Activated CD8-positive, alpha-beta memory T cell treated with anti-CD3 and anti-CD28 coated beads for 4 hours (primary cell): ENCODE measurements around the gene PPP5C.
A peak's percentile ranks its signal among the peaks of the same experiment; 100 is the strongest.
"Not testable (repeated sequence)": the region's sequence is repeated elsewhere in the genome, so short reads cannot be mapped to it uniquely, and the experiment has no call there.

Experiments
- DNase-seq, 2 donors: peaks; one replicate each; pipeline ENCODE4 v3.0.0-alpha.2; 2020; ENCODE audit warnings: low read depth in 2 of 2

Gene PPP5C, protein sequence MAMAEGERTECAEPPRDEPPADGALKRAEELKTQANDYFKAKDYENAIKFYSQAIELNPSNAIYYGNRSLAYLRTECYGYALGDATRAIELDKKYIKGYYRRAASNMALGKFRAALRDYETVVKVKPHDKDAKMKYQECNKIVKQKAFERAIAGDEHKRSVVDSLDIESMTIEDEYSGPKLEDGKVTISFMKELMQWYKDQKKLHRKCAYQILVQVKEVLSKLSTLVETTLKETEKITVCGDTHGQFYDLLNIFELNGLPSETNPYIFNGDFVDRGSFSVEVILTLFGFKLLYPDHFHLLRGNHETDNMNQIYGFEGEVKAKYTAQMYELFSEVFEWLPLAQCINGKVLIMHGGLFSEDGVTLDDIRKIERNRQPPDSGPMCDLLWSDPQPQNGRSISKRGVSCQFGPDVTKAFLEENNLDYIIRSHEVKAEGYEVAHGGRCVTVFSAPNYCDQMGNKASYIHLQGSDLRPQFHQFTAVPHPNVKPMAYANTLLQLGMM

DNA sequence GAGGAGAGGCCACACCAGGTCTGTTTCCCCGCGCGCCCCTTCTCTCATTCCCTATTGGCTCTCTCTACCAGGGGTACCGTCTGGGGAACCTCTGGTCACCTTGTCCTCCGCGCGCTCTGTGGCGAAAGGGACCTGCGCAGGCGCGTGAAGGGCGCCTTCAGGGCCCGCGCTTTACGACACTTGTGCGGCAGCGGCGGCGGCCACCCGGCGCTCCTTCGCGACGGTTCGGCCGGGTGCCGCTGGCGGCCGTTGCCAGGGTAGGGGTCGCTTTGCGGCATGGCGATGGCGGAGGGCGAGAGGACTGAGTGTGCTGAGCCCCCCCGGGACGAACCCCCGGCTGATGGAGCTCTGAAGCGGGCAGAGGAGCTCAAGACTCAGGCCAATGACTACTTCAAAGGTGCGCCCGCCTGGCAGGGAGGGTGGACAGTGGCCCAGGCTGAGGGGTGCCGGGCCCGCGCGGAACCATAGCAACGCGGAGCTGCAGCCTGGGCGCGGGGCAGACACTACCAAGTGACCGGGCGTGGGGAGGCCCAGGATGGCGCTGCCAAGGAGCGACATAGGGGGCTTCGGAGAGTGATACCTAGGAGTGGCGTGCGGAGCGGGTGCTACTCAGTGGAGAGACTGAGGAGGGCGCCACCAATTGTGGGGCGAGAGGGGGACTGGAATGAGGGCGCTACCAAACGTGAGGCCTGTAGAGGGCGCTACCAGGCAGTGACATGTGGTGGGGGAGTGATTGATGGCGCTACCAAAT lies at the start of gene PPP5C:
PPP5C (plus strand) TSS at position 267 of the 751 bp plus-strand sequence; CDS start at position 277, 10 bp downstream.
- peak; percentile 68 to 71 for DNase-seq

DNA sequence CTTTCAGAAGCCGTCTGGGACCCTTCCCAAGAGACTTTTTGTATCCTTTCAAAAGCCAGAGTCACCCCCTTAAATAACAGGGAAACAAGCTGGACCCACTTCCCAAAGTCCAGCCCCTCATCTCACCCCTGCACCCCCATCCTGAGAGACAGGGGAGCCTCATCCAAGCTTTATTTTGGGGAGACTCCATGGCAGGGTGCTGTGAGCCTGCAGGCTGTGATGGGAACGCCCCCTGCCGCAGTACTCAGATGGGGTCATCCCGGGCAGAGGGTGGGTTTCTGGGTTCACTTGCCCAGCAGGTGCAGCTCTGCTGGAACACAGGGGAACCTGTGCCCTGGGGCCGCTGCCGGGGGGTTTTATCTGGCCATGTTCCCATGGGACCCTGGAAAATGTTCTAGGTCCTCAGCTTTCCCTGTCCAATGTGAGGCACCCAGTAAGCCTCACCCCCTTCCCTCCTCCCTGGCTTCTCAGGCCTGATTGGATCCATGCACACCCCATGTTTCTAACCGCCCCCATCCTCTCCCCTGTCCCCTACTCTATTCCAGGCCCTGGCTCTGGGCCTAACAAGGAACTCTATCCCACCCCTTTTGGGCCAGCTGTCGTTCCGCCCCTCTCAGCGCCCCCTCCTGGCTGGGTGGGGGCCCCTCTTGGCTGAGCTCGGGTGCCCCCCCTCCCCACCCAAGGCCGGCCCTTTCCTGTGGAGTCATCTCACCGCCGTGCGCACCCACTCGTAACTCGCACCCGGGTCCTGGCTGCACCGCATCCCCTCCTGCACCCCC lies 49.0 kb upstream of the PPP5C start:
- DNase-seq: no peak

DNA sequence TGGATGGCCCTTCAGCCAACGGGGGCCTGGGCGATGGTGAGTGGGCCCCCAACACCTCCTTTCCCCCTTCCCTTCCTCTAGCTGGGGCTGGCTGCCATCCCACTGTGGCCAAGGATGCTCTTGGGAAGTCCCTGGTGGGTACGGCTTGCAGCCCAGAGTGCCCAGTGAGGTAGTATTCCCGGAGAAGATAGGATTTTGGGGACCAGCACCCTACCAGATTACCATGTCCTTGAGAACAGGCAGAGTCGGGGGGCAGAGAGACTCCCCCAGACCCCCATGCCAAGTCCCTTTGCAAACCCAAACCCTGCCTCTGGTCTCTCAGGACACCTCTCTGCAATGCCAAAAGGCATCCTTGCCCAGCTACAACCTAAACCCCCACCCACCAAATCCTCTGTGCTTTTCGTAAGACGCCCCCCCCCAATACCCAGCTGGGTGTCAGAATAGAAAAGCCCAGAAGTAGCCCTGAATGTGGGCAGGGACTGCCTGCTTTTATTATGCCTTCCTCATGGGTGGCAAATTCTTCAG lies 48.3 kb upstream of the PPP5C start:
- DNase-seq: no peak

DNA sequence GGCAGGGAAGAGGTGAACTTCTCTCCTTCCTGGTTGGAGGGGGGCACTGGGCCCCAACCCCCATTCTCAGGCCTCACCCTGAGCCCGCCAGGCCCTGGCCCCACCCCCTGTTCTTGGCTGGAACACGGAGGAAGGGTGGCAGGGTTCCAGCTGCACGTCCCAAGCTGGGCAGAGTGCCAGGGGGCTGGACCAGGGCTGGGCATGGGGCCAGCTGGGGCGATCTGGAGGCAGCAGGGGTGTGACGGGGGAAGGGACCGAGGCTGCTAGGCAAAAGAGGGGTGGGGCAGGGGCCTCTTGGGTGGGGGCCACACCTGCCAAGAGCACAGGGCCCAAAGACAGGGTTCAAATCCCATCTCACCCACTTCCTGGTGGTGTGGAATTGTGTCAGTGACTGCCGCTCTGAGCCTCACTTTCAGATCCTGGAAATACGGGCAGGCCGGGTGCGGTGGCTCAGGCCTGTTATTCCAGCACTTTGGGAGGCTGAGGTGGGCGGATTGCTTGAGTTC lies 47.8 kb upstream of the PPP5C start:
- DNase-seq: no peak

DNA sequence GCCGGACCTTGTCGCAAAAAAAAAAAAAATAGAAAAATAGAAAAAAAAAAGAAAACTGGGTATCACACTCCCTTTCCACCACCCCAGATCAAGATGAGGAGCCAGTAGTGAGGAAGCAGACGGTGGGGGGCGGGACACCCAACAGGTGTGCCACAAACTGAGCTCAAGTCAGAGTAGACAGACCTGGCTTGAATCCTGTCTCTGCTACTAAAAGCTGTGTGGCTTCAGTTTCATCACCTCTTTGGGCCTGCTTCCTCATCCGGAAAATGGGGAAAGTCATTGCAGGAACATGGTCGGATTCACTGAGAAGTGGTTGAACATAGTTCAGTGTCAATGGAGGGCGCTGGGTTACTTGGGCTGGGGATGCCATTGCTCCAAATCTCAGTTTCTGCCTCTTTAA lies 47.2 kb upstream of the PPP5C start:
- DNase-seq: no peak

DNA sequence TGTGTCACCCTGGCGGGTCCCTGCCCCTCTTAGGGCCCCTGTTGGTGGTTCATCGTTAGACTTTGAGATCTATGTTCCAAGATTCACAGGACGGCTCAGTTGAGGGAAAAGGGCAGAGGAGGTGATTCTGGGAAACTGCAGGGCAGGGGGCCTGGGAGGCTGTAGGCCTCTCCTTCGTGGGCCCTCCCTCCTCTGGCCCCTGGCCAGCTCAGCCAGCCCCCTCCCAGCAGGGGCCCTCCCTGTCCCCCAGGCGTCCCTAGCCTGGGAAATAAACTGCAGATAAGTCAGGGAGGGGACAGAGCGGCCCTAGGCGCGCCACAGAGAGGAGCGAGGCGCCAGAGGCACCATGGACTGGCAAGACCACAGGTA lies 43.6 kb upstream of the PPP5C start:
- no peak for DNase-seq

DNA sequence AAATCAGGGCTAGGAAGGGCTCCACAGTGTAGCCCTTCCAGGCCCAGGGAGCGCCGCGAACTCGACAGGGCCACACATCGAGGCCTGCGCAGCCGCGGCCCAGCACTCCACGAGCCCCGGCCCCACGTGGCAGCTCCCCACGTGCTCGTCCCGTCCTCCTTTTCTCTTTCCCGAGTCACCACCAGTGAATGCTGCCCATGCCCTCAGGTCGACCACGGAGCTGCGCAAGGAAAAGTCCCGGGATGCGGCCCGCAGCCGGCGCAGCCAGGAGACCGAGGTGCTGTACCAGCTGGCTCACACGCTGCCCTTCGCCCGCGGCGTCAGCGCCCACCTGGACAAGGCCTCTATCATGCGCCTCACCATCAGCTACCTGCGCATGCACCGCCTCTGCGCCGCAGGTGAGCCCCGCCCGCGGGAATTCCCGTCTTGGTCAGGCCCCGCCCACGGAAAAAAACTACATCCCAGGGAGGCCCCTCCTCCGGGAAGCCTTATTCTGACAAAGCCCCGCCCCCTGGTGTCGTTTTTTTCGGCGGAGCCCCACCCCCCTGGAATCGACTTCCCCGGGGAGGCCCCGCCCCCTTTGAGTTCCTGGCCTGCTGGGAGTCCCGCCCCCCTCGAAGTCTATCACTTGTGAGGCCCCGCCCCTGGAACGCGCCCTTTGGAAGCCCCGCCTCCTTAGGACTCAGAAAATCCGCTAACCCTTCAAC lies 43.0 kb upstream of the PPP5C start:
- DNase-seq: no peak

DNA sequence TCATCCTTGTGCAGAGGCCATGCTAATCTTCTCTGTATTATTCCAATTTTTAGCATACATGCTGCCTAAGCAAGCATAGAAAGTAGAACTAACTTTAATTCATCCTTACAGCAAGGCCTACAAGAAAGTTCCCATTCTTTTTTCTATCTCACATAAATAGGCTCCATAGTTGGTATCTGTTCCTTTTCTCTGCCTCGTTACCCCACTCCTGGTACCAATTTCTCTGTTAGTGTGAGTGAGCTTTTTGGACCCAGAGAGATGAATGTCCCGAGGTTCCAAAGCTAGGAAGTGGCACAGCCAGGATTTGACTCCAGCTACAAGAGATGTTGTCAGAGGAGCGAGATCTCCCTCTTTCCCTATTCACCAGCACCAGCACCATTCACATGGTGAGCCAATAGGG lies 40.4 kb upstream of the PPP5C start:
- DNase-seq: no peak

DNA sequence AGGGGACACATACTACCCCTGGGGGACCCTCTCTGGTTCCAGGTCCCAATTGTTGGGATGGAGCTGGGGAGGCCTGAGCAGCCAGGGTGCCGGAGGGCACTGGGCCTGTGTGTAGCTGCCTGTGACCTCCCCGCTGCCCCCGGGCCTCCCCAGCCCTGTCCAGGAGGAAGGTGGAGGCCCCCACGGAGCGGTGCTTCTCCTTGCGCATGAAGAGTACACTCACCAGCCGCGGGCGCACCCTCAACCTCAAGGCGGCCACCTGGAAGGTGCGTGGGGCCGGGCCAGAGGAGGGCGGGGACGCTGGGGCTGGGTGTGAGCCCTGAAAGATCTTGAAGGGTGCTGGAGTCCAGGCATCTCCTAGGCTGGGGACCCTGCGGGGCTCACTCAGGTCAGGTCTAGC lies 38.4 kb upstream of the PPP5C start:
- no peak for DNase-seq

DNA sequence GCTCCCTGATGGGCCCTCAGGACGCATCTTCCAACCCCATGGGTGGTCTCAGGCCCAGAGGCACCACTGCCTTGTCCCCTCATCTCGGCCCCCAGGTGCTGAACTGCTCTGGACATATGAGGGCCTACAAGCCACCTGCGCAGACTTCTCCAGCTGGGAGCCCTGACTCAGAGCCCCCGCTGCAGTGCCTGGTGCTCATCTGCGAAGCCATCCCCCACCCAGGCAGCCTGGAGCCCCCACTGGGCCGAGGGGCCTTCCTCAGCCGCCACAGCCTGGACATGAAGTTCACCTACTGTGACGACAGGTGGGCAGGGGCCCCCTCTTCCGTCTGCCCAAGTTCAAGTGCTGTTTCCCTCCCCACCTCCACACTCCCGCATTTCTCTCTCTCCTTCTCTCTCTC lies 37.8 kb upstream of the PPP5C start:
- DNase-seq: no peak

DNA sequence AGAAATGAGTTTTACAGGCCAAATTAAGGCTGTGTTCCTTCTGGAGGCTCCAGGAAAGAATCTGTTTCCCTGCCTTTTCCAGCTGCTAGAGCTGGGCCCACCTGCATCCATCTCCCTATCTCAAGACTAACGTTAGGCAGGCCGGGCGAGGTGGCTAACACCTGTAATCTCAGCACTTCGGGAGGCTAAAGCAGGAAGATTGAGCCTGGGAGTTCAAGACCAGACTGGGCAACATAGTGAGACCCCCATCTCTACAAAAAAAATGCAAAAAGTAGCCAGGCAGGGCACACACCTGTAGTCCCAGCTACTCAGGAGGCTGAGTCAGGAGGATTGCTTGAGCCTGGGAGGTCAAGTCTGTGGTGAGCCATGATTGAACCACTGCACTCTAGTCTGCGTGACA lies 35.4 kb upstream of the PPP5C start:
- no peak for DNase-seq

DNA sequence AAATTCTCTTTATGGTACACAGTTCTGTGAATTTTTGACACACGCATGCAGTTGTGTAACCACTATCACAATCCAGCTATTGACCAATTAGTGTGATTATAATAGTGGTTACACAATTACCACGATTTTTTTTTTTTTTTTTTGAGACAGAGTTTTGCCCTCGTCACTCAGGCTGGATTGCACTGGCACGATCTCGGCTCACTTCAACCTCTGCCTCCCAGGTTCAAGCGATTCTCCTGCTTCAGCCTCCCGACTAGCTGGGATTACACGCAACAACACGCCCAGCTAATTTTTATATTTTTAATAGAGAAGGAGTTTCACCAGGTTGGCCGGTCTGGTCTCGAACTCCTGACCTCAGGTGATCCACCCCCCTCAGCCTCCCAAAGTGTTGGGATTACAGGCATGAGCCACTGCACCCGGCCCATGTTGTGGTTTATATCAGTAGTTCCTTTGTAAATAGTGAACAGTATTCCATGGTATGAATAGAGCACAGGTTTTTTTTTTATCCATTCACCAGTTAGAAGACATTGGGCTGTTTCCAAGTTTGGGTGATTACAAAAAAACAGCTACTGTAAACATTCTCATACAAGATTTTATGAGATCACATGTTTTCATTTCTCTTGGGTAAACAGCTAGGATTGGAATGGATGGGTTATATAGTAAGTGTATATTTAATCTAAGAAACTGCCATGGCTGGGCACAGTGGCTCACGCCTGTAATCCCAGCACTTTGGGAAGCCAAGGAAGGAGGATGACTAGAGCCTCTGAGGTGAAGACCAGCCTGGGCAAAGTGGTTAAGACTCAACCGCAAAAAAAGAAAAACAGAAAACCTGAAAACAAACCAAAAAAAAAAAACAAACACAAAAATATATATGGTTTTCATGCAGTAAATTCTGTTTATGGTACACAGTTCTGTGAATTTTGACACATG lies 33.1 kb upstream of the PPP5C start:
- DNase-seq: not testable (repeated sequence)

DNA sequence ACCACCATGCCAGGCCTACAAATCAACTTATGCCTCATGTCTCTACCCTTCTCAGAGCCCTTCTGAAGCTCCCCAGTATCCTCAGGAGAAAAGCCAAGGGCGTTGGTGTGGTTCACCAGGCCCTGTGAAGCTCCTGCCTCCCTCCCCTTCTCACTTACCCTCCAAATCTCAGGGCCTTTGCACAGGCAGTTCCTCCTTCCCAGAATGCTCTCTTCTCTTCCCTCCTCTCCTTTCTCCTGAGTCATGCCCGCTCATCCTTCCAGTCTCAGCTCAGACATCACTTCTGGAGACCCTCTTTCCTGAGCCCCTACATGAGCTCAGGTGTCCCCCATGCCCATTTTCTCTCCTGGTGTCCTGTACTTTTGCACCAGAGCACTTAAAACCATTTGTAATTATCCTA lies 29.5 kb upstream of the PPP5C start:
- no peak for DNase-seq

DNA sequence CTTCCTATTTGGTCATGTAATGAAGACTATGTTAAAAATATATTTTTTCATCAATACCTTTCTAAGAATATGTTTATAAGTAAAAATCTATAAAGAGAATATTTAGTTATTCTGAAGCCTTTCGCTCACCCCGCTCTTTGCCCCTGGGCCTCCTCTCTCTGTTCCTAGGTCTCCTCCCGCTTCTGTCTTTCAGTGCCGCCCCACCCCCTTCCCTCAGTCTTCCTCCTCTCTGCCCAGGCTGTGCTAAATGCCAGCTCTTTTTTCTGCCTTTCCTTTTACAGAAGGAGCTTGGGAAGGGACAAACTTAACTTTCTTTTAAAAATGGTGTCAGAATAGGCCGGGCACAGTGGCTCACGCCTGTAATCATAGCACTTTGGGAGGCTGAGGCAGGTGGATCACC lies 27.3 kb upstream of the PPP5C start:
- no peak for DNase-seq

DNA sequence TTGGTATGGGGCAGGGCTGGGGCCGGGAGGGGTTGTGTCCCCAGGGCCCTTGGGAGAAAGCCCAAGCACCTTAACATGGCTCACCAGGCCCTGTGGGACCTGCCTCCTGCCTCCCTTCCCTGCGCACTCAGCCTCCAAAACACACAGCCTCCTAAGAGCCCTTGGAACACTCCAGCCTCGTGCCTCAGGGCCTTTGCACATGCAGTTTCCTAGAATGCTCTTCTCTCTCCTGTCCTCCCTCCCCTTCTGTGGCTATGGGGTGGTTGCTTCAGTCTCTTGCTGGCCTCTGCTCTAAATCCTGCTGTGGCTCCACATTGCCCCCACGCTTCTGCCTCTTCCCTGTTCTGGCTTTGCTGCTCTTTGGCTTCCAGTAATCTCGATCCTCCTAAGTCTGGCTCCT lies 26.3 kb upstream of the PPP5C start:
- DNase-seq: no peak

DNA sequence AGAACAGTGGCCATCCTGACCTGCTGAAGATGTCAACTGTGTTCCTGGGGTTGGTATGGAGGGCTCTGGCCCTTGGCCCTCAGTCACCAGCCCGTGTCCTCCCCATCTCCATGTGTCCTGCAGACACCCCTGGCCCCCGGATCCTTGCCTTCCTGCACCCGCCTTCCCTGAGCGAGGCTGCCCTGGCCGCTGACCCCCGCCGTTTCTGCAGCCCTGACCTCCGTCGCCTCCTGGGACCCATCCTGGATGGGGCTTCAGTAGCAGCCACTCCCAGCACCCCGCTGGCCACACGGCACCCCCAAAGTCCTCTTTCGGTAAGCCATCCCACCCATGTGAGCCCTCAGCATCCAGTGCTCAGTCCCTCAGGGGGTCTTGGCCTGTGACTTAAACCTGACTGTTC lies 25.2 kb upstream of the PPP5C start:
- no peak for DNase-seq

DNA sequence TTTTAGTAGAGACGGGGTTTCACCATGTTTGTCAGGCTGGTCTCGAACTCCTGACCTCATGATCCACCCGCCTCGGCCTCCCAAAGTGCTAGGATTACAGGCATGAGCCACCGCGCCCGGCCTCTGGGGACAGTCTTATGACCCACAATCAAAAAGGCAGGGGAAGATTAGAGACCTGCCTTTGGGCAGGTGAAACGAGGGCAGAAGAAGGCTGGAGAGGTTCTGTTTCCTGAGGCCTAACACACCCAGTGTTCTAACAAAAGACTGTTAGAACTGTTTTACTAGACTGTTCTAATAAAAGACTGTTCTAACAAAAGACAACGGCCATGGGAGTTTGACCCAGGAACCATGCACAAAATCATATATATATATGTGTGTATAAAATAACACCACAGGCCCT lies 23.7 kb upstream of the PPP5C start:
- not testable (repeated sequence) for DNase-seq

DNA sequence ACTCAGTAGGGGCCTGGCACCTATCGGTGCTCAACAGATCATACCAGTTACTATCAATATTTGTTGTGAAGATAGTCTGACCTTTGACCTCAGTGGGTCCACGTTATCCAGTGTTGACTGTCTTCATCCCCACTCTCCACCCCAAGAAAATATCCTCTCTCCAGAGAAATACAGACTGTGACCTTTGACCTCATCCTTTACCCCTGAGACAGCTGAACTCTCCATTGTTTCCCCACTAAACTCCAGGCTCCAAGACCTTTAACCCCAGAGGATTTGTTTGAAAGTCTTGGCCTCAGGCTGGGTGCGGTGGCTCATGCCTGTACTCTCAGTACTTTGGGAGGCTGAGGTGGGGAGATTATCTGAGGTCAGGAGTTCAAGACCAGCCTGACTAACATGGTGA lies 22.6 kb upstream of the PPP5C start:
- DNase-seq: no peak

DNA sequence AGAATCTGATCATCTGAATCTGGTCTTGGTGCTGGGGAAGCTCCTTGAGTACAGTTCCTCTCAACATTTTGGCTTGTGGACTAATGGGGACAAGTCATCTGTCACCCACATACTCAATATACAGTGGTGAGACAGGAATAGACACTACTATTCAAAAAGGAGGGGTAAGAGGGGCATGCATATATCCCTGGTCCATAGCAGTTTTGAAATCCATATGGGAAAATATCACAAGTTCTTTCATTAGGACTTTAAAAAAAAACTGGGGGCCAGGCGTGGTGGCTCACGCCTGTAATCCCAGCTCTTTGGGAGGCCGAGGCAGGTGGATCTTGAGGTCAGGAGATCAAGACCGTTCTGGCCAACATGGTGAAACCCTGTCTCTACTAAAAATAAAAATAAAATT lies 20.3 kb upstream of the PPP5C start:
- DNase-seq: no peak

DNA sequence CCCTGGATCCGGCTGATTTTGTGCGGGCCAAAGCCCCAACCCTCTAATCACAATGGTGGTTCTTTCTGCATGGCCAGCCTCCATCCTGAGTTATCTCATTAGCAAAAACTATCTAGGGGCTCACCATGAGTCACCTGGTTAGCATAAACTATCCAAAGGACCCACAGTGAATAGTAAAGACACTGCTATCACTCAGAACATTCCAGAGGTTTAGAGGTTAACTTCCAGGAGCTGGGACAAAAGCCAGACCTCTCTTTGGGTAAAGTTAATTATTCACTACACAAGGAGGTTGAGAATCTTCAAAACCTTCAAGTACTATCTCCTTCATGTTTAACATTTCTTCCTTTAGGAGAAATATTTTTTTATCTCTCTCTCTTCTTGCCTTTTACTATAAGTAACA lies 18.8 kb upstream of the PPP5C start:
- DNase-seq: no peak
